Stimulated activated CD4-positive, alpha-beta T cell treated with anti-CD3 and anti-CD28 coated beads, Interleukin-4, amount 100 ng/mL, for 4 hours (primary cell): Measurements from ENCODE around the gene FSIP1.

Source experiments
- DNase-seq, 2 experiments: peaks; one replicate each; pipeline ENCODE4 v3.0.0-alpha.2; 2020

Gene FSIP1

GRCh38 chr15:39591141-39591895 is 191.3 kb downstream of the FSIP1 start:
- no peak for DNase-seq

- DNase-seq: no peak
Measured at GRCh38 chr15:39589815-39590644, 192.6 kb downstream of the FSIP1 start.

- no peak for DNase-seq
Measured at GRCh38 chr15:39589193-39589814, 193.3 kb downstream of the FSIP1 start.

GRCh38 chr15:39588531-39589192 is 194.0 kb downstream of the FSIP1 start:
- DNase-seq: no peak

GRCh38 chr15:39587731-39588530 is 194.7 kb downstream of the FSIP1 start:
- DNase-seq: no peak

GRCh38 chr15:39587096-39587721 is 195.4 kb downstream of the FSIP1 start:
- DNase-seq: no peak

GRCh38 chr15:39586387-39587095 is 196.1 kb downstream of the FSIP1 start:
- no peak for DNase-seq

- no peak for DNase-seq
Measured at GRCh38 chr15:39585871-39586301, 196.8 kb downstream of the FSIP1 start.

GRCh38 chr15:39585389-39585841 is 197.2 kb downstream of the FSIP1 start:
- no peak for DNase-seq

- DNase-seq: no peak
Measured at GRCh38 chr15:39584662-39585388, 197.8 kb downstream of the FSIP1 start.

- DNase-seq: no peak
Measured at GRCh38 chr15:39584266-39584659, 198.4 kb downstream of the FSIP1 start.

GRCh38 chr15:39583596-39584265 is 198.9 kb downstream of the FSIP1 start:
- no peak for DNase-seq

- DNase-seq: peak in 1 of 2 experiments; percentile 12
Measured at GRCh38 chr15:39582977-39583595, 199.6 kb downstream of the FSIP1 start.

GRCh38 chr15:39582286-39582976 is 200.2 kb downstream of the FSIP1 start:
- no peak for DNase-seq

GRCh38 chr15:39581793-39582285 is 200.8 kb downstream of the FSIP1 start:
- DNase-seq: no peak

GRCh38 chr15:39581242-39581792 is 201.3 kb downstream of the FSIP1 start:
- no peak for DNase-seq

GRCh38 chr15:39580485-39581241 is 202.0 kb downstream of the FSIP1 start, which contains the start of gene THBS1:
TSS of gene THBS1 (plus strand) at chr15:39581079. CDS start at chr15:39581858, 779 bp downstream.
- DNase-seq: peak; percentile 42 to 51
